IMR-90 (cell line): ENCODE data around the gene PRLH. TPM values are rescaled to one million over a fixed set of nuclear protein-coding genes. Genes with fewer than 3 reads are reported as not detected.

Experiments used
- ATAC-seq: fragments of 200-7000 bp; cut with Tn5 transposase; 2 replicates; pipeline ENCODE4 v1.9.1; 2020; ENCODE audit warnings: low read depth, mild to moderate bottlenecking, moderate library complexity
- BruUV-seq: library from RNA; stranded (reverse); fragments of 400-500 nt; replicated peaks from 2 replicates; lab custom pipeline; 2021; lab: Mats Ljungman, UMichigan
- CTCF ChIA-PET: fragments of 300-600 bp; formaldehyde crosslinking; extraction: SDS; loops from one replicate; lab custom pipeline; 2021; ENCODE audit warnings: antibody characterized with exemption; lab: Yijun Ruan, JAX
- POLR2A ChIA-PET: fragments of 300-600 bp; sonication (Branson Sonifier 250); formaldehyde crosslinking; loops from one replicate; lab custom pipeline; 2022; ENCODE audit warnings: antibody characterized with exemption; ENCODE audit not compliant: unreplicated experiment; lab: Charles Lee
- DNase-seq: peaks from one replicate; pipeline ENCODE4 v3.0.0; 2013
- H2AFZ ChIP-seq: replicated peaks from 2 replicates; pipeline ENCODE3; 2013; ENCODE audit warnings: low read length, mild to moderate bottlenecking; ENCODE audit not compliant: poor library complexity
- H2AK5ac ChIP-seq: 2 replicates; pipeline ENCODE4 v1.6.1; 2013; ENCODE audit warnings: low read depth, low read length, inconsistent platforms
- H2AK9ac ChIP-seq: replicated peaks from 2 replicates; pipeline ENCODE3; 2013; ENCODE audit warnings: mild to moderate bottlenecking, low read depth, low read length, moderate library complexity; ENCODE audit not compliant: poor library complexity
- H2BK120ac ChIP-seq: 2 replicates; pipeline ENCODE4 v1.6.1; 2013; ENCODE audit warnings: low read depth, low read length, inconsistent platforms
- H2BK15ac ChIP-seq: 3 replicates; pipeline ENCODE4 v1.6.1; 2013; ENCODE audit warnings: low read depth, low read length, inconsistent platforms
- H2BK20ac ChIP-seq: 2 replicates; pipeline ENCODE4 v1.6.1; 2013; ENCODE audit warnings: low read depth, mild to moderate bottlenecking, inconsistent platforms, low read length, moderate library complexity
- H2BK5ac ChIP-seq: 2 replicates; pipeline ENCODE4 v1.6.1; 2013; ENCODE audit warnings: mild to moderate bottlenecking, low read depth, low read length, inconsistent platforms; ENCODE audit not compliant: poor library complexity, severe bottlenecking
- H3K14ac ChIP-seq: replicated peaks from 2 replicates; pipeline ENCODE4 v1.6.1; 2013; ENCODE audit warnings: low read depth, low read length, inconsistent platforms
- H3K18ac ChIP-seq: 2 replicates; pipeline ENCODE4 v1.6.1; 2013; ENCODE audit warnings: low read depth, low read length, control low read depth
- H3K23ac ChIP-seq: 2 replicates; pipeline ENCODE4 v1.6.1; 2013; ENCODE audit warnings: low read depth, low read length, inconsistent platforms
- H3K27ac ChIP-seq: 2 replicates; pipeline ENCODE4 v1.5.1; 2013; ENCODE audit warnings: mild to moderate bottlenecking, control low read depth, low read length; ENCODE audit not compliant: insufficient read depth
- H3K27me3 ChIP-seq: 2 replicates; pipeline ENCODE4 v1.6.1; 2013; ENCODE audit warnings: low read length; ENCODE audit not compliant: control insufficient read depth, insufficient read depth
- H3K36me3 ChIP-seq: 2 replicates; pipeline ENCODE4 v1.6.1; 2013; ENCODE audit warnings: low read length, mixed read lengths; ENCODE audit not compliant: control insufficient read depth, insufficient read depth
- H3K4ac ChIP-seq: 2 replicates; pipeline ENCODE4 v1.6.1; 2013; ENCODE audit warnings: low read depth, low read length, inconsistent platforms
- H3K4me1 ChIP-seq: 2 replicates; pipeline ENCODE4 v1.6.1; 2013; ENCODE audit warnings: low read length, mixed read lengths; ENCODE audit not compliant: control insufficient read depth, insufficient read depth
- H3K4me2 ChIP-seq: 2 replicates; pipeline ENCODE4 v1.6.1; 2013; ENCODE audit warnings: low read depth, mild to moderate bottlenecking, control low read depth, low read length, moderate library complexity
- H3K4me3 ChIP-seq: 2 replicates; pipeline ENCODE4 v1.5.1; 2013; ENCODE audit warnings: low read depth, mild to moderate bottlenecking, control low read depth, low read length, moderate library complexity; ENCODE audit not compliant: insufficient read depth
- H3K56ac ChIP-seq: 2 replicates; pipeline ENCODE4 v1.6.1; 2013; ENCODE audit warnings: low read length, inconsistent platforms; ENCODE audit not compliant: insufficient read depth; ENCODE audit errors: extremely low read depth
- H3K79me1 ChIP-seq, 2 experiments: 2 replicates each; pipeline ENCODE4 v1.6.1; 2013; ENCODE audit warnings: low read length in 2 of 2, inconsistent platforms in 1 of 2, low read depth in 1 of 2
- H3K9ac ChIP-seq: 2 replicates; pipeline ENCODE4 v1.6.1; 2013; ENCODE audit warnings: low read depth, low read length, control low read depth
- H3K9me1 ChIP-seq: 2 replicates; pipeline ENCODE4 v1.6.1; 2013; ENCODE audit warnings: low read length, inconsistent platforms; ENCODE audit not compliant: insufficient read depth
- H3K9me3 ChIP-seq: 2 replicates; pipeline ENCODE4 v1.6.1; 2013; ENCODE audit warnings: low read length; ENCODE audit not compliant: control insufficient read depth, insufficient read depth
- H4K20me1 ChIP-seq: 2 replicates; pipeline ENCODE4 v1.6.1; 2013; ENCODE audit warnings: low read length, inconsistent platforms; ENCODE audit not compliant: insufficient read depth
- H4K5ac ChIP-seq: 2 replicates; pipeline ENCODE4 v1.6.1; 2013; ENCODE audit warnings: mild to moderate bottlenecking, low read depth, low read length, control low read depth
- H4K8ac ChIP-seq, 2 experiments: 2 replicates each; pipeline ENCODE4 v1.6.1; 2013; ENCODE audit warnings: low read depth in 2 of 2, low read length in 2 of 2, control low read depth in 1 of 2, inconsistent platforms in 1 of 2
- H4K91ac ChIP-seq: 2 replicates; pipeline ENCODE4 v1.6.1; 2013; ENCODE audit warnings: low read depth, low read length, inconsistent platforms; ENCODE audit not compliant: insufficient read depth
- BHLHE40 ChIP-seq: fragments of 150-350 bp; IDR thresholded peaks from 2 replicates; pipeline ENCODE4 v1.6.1; 2016; ENCODE audit warnings: mild to moderate bottlenecking, low read depth, low read length
- CEBPB ChIP-seq: IDR thresholded peaks from 2 replicates; pipeline ENCODE4 v1.6.1; 2012; ENCODE audit warnings: low read depth, low read length, improper control_type of control experiment
- CHD1 ChIP-seq: IDR thresholded peaks from 2 replicates; pipeline ENCODE4 v1.6.1; 2012; ENCODE audit warnings: low read depth, low read length, improper control_type of control experiment
- FOS ChIP-seq: fragments of 150-350 bp; IDR thresholded peaks from 2 replicates; pipeline ENCODE4 v1.6.1; 2016; ENCODE audit warnings: low read depth, low read length
- MAFK ChIP-seq: IDR thresholded peaks from 2 replicates; pipeline ENCODE4 v1.6.1; 2012; ENCODE audit warnings: low read depth, low read length, improper control_type of control experiment
- MXI1 ChIP-seq: IDR thresholded peaks from 2 replicates; pipeline ENCODE4 v1.6.1; 2012; ENCODE audit warnings: low read depth, mild to moderate bottlenecking, low read length, moderate library complexity, borderline replicate concordance
- NFE2L2 ChIP-seq: fragments of 150-350 bp; IDR thresholded peaks from 2 replicates; pipeline ENCODE4 v1.6.1; 2016; ENCODE audit warnings: low read depth, mild to moderate bottlenecking, low read length
- POLR2A ChIP-seq: IDR thresholded peaks from 2 replicates; pipeline ENCODE4 v1.6.1; 2012; ENCODE audit warnings: mild to moderate bottlenecking, low read depth, low read length
- RAD21 ChIP-seq: IDR thresholded peaks from 2 replicates; pipeline ENCODE4 v1.6.1; 2012; ENCODE audit warnings: low read length, improper control_type of control experiment
- RCOR1 ChIP-seq: IDR thresholded peaks from 2 replicates; pipeline ENCODE4 v1.6.1; 2012; ENCODE audit warnings: mild to moderate bottlenecking, low read length, improper control_type of control experiment; ENCODE audit not compliant: insufficient replicate concordance
- RFX5 ChIP-seq: IDR thresholded peaks from 2 replicates; pipeline ENCODE4 v1.8.0; 2012; ENCODE audit warnings: low read depth, mild to moderate bottlenecking, low read length, moderate library complexity
- SMC3 ChIP-seq: fragments of 150-350 bp; IDR thresholded peaks from 2 replicates; pipeline ENCODE4 v1.6.1; 2016; ENCODE audit warnings: low read depth, mild to moderate bottlenecking, antibody characterized with exemption, low read length, moderate library complexity
- WGBS, 2 experiments: methylation state at CpG; one replicate each; pipeline versions ENCODE4 v1.1.5 to v1.1.7; 2013; ENCODE audit warnings: missing lambda C conversion rate in 2 of 2; ENCODE audit not compliant: insufficient read length in 1 of 2; ENCODE audit errors: extremely low coverage in 2 of 2; 5-methylcytosine and 5-hydroxymethylcytosine counted together
- dilution Hi-C: fragments of 300-500 bp; cut with HindIII; formaldehyde crosslinking; loops from one replicate; pipeline ENCODE4 v1.14.3; 2018; ENCODE audit warnings: low sequenced_read_pairs; ENCODE audit not compliant: unreplicated experiment
- in situ Hi-C: fragments of 300-500 bp; cut with MboI; formaldehyde crosslinking; loops from 3 replicates; pipeline ENCODE4 v1.14.3; 2019; ENCODE audit warnings: low sequenced_read_pairs, inconsistent platforms, mixed read lengths
- intact Hi-C: fragments of 100-400 bp; cut with micrococcal nuclease; formaldehyde crosslinking; loops from 2 replicates; pipeline ENCODE4 v1.10.0; 2022
- polyA plus RNA-seq, 3 experiments: library from polyadenylated mRNA; depleted of rRNA; stranded (reverse); fragments of >200 nt; gene quantifications; 2 replicates each; pipeline ENCODE4 v1.2.3, GENCODE V29; 2012; ENCODE audit warnings: low replicate concordance in 1 of 3
- total RNA-seq: library from RNA; depleted of rRNA; stranded (reverse); fragments of >200 nt; gene quantifications from 2 replicates; pipeline ENCODE4 v1.2.3, GENCODE V29; 2012
- TF ChIP-seq, protein P1 (sequence below): fragments of 150-350 bp; IDR thresholded peaks from 2 replicates; pipeline ENCODE4 v1.6.1; 2017; ENCODE audit warnings: mild to moderate bottlenecking, antibody characterized with exemption, low read length, low read depth
- TF ChIP-seq, protein P2 (sequence below): conservative IDR thresholded peaks from 2 replicates; pipeline ENCODE4 v1.5.1; 2012; ENCODE audit warnings: mild to moderate bottlenecking, low read depth, low read length, improper control_type of control experiment
- TF ChIP-seq, protein P3 (sequence below): fragments of 150-350 bp; IDR thresholded peaks from 2 replicates; pipeline ENCODE4 v1.6.1; 2016; ENCODE audit warnings: low read depth, mild to moderate bottlenecking, low read length, moderate library complexity, borderline replicate concordance

Gene PRLH
- total and polyA plus RNA-seq, 2 of the 4 experiments (the other 2 are of a cell fraction) = not detected

DNA sequence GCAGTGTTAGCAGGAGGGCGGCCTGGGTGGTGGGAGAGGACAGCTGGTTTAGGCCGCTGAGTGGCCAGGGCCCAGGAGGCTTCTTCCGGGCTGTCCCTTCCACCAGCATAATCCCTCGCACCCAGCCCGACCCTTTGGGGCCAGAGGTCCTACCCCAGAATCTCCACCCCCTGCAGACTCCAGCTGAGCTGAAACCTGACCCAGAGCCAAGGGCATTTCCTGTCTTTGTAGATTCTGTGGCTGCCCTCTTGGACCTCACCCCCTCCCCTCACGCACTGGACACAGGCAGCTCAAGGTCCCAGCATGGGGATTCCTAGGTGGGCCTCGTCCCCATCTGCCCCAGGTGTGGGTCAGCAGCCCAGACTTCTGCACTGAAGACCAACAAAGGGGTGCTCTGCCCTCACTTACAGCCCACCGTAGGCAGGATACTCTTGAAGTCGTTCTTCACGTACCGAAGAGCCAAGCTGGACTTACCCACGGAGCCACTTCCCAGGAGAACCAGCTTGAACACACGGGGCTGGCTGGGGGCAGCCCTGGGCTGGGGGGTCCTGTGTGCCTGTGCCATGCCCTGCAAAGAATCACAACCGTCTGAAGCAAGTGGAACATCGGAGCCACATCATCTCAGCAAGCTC is 19.3 kb downstream of the PRLH start:
- no peak overlapping the region for H2BK120ac ChIP-seq
- TF ChIP-seq CHD1 (no peak), SMC3 (no peak), BHLHE40 (no peak), RAD21 (no peak), RFX5 (no peak), CEBPB (no peak), MAFK (no peak), FOS (no peak), RCOR1 (no peak), MXI1 (no peak), POLR2A (no peak), NFE2L2 (no peak)
- TF ChIP-seq, protein P1, sequence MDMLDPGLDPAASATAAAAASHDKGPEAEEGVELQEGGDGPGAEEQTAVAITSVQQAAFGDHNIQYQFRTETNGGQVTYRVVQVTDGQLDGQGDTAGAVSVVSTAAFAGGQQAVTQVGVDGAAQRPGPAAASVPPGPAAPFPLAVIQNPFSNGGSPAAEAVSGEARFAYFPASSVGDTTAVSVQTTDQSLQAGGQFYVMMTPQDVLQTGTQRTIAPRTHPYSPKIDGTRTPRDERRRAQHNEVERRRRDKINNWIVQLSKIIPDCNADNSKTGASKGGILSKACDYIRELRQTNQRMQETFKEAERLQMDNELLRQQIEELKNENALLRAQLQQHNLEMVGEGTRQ = no peak
- TF ChIP-seq, protein P2, sequence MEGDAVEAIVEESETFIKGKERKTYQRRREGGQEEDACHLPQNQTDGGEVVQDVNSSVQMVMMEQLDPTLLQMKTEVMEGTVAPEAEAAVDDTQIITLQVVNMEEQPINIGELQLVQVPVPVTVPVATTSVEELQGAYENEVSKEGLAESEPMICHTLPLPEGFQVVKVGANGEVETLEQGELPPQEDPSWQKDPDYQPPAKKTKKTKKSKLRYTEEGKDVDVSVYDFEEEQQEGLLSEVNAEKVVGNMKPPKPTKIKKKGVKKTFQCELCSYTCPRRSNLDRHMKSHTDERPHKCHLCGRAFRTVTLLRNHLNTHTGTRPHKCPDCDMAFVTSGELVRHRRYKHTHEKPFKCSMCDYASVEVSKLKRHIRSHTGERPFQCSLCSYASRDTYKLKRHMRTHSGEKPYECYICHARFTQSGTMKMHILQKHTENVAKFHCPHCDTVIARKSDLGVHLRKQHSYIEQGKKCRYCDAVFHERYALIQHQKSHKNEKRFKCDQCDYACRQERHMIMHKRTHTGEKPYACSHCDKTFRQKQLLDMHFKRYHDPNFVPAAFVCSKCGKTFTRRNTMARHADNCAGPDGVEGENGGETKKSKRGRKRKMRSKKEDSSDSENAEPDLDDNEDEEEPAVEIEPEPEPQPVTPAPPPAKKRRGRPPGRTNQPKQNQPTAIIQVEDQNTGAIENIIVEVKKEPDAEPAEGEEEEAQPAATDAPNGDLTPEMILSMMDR = no peak
- TF ChIP-seq, protein P3, sequence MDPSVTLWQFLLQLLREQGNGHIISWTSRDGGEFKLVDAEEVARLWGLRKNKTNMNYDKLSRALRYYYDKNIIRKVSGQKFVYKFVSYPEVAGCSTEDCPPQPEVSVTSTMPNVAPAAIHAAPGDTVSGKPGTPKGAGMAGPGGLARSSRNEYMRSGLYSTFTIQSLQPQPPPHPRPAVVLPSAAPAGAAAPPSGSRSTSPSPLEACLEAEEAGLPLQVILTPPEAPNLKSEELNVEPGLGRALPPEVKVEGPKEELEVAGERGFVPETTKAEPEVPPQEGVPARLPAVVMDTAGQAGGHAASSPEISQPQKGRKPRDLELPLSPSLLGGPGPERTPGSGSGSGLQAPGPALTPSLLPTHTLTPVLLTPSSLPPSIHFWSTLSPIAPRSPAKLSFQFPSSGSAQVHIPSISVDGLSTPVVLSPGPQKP = no peak

More for the DNA sequence above, 19.3 kb downstream of the PRLH start:
- 0 out of 2 replicates have a peak, but pooled peaks cover 3% of the 10 kb centered on the region for H3K9me1 ChIP-seq
- WGBS, 2 experiments = 72% methylated on average over 8 of the region's 15 CpGs; no CpG with 5 or more reads in 1 of the 2 experiments
- H3K4me3 ChIP-seq = no peak overlapping the region
- H3K36me3 ChIP-seq = no peaks in the 10 kb centered on the region
- no peak for ATAC-seq
- H3K56ac ChIP-seq = no peak overlapping the region
- H3K4me1 ChIP-seq = peaks cover 4% of the 10 kb centered on the region; the same call in 1 of the 2 replicates
- no peaks in the 10 kb centered on the region for H3K27me3 ChIP-seq
- no peaks in the 10 kb centered on the region for H4K20me1 ChIP-seq
- H4K91ac ChIP-seq = no peak overlapping the region
- no peak overlapping the region for H3K27ac ChIP-seq
- H2BK5ac ChIP-seq = no peak overlapping the region
- H2AFZ ChIP-seq = no peak overlapping the region
- no peak overlapping the region for H4K5ac ChIP-seq
- H3K18ac ChIP-seq = no peak overlapping the region
- in situ Hi-C loops (no loop called here), dilution Hi-C loops (no loop called here), intact Hi-C loops (no loop called here)
- no peak for DNase-seq
- ChIA-PET POLR2A (no interaction called here), CTCF (interaction anchor here (0.8 to 1.5 kb wide), 3 partner anchors 14 to 303 kb away, joined by 3 to 5 read pairs (median 3); no protein-coding TSS in a partner anchor)
- no peak overlapping the region for H3K14ac ChIP-seq
- no peak overlapping the region for H2BK20ac ChIP-seq
- H3K23ac ChIP-seq = no peak overlapping the region
- H3K9ac ChIP-seq = no peak overlapping the region
- no peak overlapping the region for H3K4ac ChIP-seq
- no peak overlapping the region; the same call in 2 of the 3 replicates for H2BK15ac ChIP-seq
- BruUV-seq = no TSS peak
- peaks cover 3% of the 10 kb centered on the region; the same call in 1 of the 2 replicates for H3K9me3 ChIP-seq
- no peaks in the 10 kb centered on the region for H3K79me1 ChIP-seq
- peak overlapping the region; percentile 37 for H2AK9ac ChIP-seq
- H3K4me2 ChIP-seq = no peak overlapping the region
- no peak overlapping the region for H4K8ac ChIP-seq
- H2AK5ac ChIP-seq = 0 out of 2 replicates have a peak overlapping the region, but pooled peaks have one; percentile 33
